ENCODE measurements around the gene TPK1. TPM values are rescaled to one million over a fixed set of nuclear protein-coding genes. Genes with fewer than 3 reads are reported as not detected.

Gene TPK1
- total and polyA plus RNA-seq, 12 donors, result 2.9 to 10.8 (median 6.4) TPM

DNA sequence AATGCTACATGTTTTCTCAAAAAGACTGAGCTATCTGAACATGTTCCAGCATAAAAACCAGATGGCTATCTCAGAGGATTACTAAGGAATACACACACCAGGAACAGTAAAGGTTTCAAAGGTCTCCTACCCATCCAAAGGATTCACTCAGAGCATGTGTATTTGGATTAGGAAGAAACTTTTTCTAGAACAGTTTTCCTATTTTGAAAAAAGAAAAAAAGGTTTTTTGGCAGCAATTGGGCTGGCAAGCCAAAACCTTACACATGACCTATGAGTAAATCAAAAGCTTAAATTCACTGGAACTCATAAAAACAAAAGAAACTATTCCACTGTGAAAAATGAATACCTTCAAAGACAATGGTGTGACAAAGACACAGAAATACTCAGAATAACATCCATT lies 9.6 kb downstream of the TPK1 start:
- no peaks in the 10 kb centered on the region for H3K9me3 ChIP-seq
- intact Hi-C loops (cut with DNase I), result no loop called here
- ATAC-seq (no peak), DNase-seq (no peak)
- H3K36me3 ChIP-seq, result no peaks in the 10 kb centered on the region
- H3K4me1 ChIP-seq, result peaks cover 0 to 12% (median 3%) of the 10 kb centered on the region in 9 donors
- TF ChIP-seq, protein P1, sequence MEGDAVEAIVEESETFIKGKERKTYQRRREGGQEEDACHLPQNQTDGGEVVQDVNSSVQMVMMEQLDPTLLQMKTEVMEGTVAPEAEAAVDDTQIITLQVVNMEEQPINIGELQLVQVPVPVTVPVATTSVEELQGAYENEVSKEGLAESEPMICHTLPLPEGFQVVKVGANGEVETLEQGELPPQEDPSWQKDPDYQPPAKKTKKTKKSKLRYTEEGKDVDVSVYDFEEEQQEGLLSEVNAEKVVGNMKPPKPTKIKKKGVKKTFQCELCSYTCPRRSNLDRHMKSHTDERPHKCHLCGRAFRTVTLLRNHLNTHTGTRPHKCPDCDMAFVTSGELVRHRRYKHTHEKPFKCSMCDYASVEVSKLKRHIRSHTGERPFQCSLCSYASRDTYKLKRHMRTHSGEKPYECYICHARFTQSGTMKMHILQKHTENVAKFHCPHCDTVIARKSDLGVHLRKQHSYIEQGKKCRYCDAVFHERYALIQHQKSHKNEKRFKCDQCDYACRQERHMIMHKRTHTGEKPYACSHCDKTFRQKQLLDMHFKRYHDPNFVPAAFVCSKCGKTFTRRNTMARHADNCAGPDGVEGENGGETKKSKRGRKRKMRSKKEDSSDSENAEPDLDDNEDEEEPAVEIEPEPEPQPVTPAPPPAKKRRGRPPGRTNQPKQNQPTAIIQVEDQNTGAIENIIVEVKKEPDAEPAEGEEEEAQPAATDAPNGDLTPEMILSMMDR (IDR thresholded peaks at IDR 0.05), result no peak
- no peak overlapping the region for H3K4me3 ChIP-seq
- H3K27ac ChIP-seq, result no peak overlapping the region
- H3K27me3 ChIP-seq, result no peaks in the 10 kb centered on the region

DNA sequence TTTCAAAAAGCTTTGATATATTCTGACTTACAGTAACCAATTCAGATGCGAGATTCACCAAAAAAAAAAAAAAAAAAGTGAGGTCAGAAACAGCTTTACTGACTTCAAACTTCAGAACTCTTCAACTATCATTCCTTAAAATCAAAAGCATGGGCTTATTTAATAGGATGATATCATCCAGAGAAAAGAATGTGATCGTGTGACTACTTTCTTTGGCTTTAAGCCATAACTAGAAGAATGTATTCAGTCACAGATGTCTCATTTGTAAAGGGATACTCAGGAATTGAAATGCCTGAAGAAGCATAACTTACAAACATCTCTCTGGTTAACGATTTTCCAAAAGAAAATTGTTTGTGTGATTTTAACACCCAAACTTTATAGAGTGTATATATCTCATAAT lies 11.5 kb downstream of the TPK1 start:
- no peaks in the 10 kb centered on the region for H3K36me3 ChIP-seq
- peaks cover 0 to 12% (median 3%) of the 10 kb centered on the region in 9 donors for H3K4me1 ChIP-seq
- no peak overlapping the region for H3K4me3 ChIP-seq
- WGBS, 2 donors, result 40 to 43% methylated on average over 3 of the region's 3 CpGs
- H3K27ac ChIP-seq, result no peak overlapping the region
- no peaks in the 10 kb centered on the region for H3K9me3 ChIP-seq
- DNase-seq (no peak), ATAC-seq (peak in 1 of 8 donors; percentile 24)
- intact Hi-C loops (cut with DNase I), result no loop called here
- H3K27me3 ChIP-seq, result no peaks in the 10 kb centered on the region
- TF ChIP-seq, protein P1 (IDR thresholded peaks at IDR 0.05), result no peak

DNA sequence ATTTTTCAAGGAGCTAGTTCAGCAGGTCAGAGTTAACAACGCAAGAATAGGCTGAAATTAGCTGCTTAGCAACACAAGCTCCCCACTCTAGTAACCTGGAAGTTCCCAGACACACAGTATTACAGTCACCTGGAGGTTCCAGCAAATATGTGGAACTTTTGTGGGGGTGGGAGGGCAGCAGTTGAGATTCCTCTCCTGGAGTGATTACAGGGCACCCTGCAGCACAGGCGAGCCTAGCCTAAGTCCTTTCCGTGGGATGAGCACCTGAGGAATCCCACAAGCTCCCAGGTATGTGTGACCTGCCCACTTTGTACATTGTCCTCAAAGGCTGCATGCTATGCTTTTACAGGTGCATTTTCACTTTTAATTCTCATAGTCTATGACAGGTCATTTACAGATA lies 13.6 kb downstream of the TPK1 start:
- WGBS, 2 donors, result 84 to 98% methylated on average over 3 of the region's 3 CpGs
- intact Hi-C loops (cut with DNase I), result no loop called here
- H3K27me3 ChIP-seq, result no peaks in the 10 kb centered on the region
- no peak overlapping the region for H3K27ac ChIP-seq
- no peak for ATAC-seq
- no peak for DNase-seq
- H3K4me3 ChIP-seq, result no peak overlapping the region
- H3K36me3 ChIP-seq, result no peaks in the 10 kb centered on the region
- peaks cover 0 to 12% (median 3%) of the 10 kb centered on the region in 9 donors for H3K4me1 ChIP-seq
- TF ChIP-seq, protein P1 (IDR thresholded peaks at IDR 0.05), result no peak
- H3K9me3 ChIP-seq, result no peaks in the 10 kb centered on the region

DNA sequence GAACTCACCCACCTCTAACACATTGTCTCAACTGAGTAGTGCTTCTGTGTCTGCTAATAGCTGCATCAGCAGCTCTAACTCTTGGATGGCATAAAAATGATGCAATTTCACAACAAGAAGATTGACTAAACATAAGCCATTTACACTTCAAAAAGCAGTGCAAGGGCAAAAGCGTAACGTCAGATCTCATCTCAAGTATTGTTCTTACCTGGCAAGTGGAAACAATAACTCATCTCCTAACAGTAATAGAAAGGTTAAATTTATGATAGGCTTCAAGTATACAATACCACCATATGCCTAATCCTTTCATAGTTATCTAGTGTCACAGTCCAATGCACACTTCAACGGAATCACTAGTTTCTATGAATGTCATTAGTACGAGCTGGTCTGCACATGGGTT lies 14.8 kb downstream of the TPK1 start:
- H3K9me3 ChIP-seq, result no peaks in the 10 kb centered on the region
- DNase-seq (no peak), ATAC-seq (no peak)
- H3K4me3 ChIP-seq, result no peak overlapping the region
- 95 to 96% methylated on average over 4 of the region's 4 CpGs for WGBS, 2 donors
- H3K4me1 ChIP-seq, result peaks cover 0 to 12% (median 3%) of the 10 kb centered on the region in 9 donors
- TF ChIP-seq, protein P1 (IDR thresholded peaks at IDR 0.05), result no peak
- H3K27ac ChIP-seq, result no peak overlapping the region
- no peaks in the 10 kb centered on the region for H3K36me3 ChIP-seq
- H3K27me3 ChIP-seq, result no peaks in the 10 kb centered on the region
- intact Hi-C loops (cut with DNase I), result no loop called here

DNA sequence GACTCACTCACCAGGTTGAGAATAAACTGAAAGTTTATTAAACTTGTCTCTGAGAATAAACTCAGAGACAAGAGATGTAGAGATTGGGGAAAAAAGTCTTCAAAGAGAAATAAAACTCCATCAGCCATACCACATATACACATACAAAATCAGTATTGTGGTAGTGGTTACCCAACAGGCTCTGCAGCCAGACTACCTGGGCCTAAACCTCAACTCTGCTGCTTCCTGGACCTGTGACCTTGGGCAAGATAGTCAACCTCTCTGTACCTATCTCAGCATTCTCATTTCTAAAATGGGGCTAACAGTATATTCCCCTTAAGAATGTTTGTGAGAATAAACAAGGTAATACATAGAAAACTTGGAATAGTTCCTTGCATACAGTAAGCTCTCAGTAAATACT lies 15.3 kb downstream of the TPK1 start:
- no peak overlapping the region for H3K4me3 ChIP-seq
- intact Hi-C loops (cut with DNase I), result no loop called here
- no peaks in the 10 kb centered on the region for H3K9me3 ChIP-seq
- peaks cover 0 to 12% (median 3%) of the 10 kb centered on the region in 9 donors for H3K4me1 ChIP-seq
- DNase-seq (no peak), ATAC-seq (no peak)
- TF ChIP-seq, protein P1 (IDR thresholded peaks at IDR 0.05), result no peak
- no peaks in the 10 kb centered on the region for H3K27me3 ChIP-seq
- H3K27ac ChIP-seq, result no peak overlapping the region
- no peaks in the 10 kb centered on the region for H3K36me3 ChIP-seq

Measured in heart right ventricle (tissue), 16 donors.